HepG2 (cell line): ENCODE data around the gene VAC14. TPM values are rescaled to one million over a fixed set of nuclear protein-coding genes. Genes with fewer than 3 reads are reported as not detected.

Source experiments
- ARID2 ChIP-seq: sonication (generic); formaldehyde crosslinking; IDR thresholded peaks from 2 replicates; pipeline ENCODE4 v1.8.1; 2022; ENCODE audit warnings: mild to moderate bottlenecking, missing genetic modification reagents, borderline replicate concordance
- ARID3A ChIP-seq: IDR thresholded peaks from 2 replicates; pipeline ENCODE4 v1.6.1; 2012; ENCODE audit warnings: low read depth, low read length, improper control_type of control experiment
- ATF3 ChIP-seq: sonication (generic); formaldehyde crosslinking; IDR thresholded peaks from 2 replicates; pipeline ENCODE4 v1.4.0; 2020; ENCODE audit warnings: missing genetic modification reagents
- CC2D1A ChIP-seq: sonication (generic); formaldehyde crosslinking; IDR thresholded peaks from 2 replicates; pipeline ENCODE4 v1.8.1; 2023; ENCODE audit warnings: mild to moderate bottlenecking, missing genetic modification reagents
- GMEB1 ChIP-seq: sonication (generic); formaldehyde crosslinking; IDR thresholded peaks from 2 replicates; pipeline ENCODE4 v1.5.1; 2020; ENCODE audit warnings: missing genetic modification reagents, mild to moderate bottlenecking, borderline replicate concordance
- HDAC6 ChIP-seq: fragments of 200-600 bp; sonication (generic); IDR thresholded peaks from 2 replicates; pipeline ENCODE4 v1.7.0; 2017; ENCODE audit warnings: mild to moderate bottlenecking, antibody characterized with exemption, low read length, low read depth
- HMG20B ChIP-seq: conservative IDR thresholded peaks from 2 replicates; pipeline ENCODE4 v1.6.1; 2016; ENCODE audit warnings: missing genetic modification reagents, missing compliant biosample characterization
- MNT ChIP-seq: fragments of 450-650 bp; IDR thresholded peaks from 2 replicates; pipeline ENCODE4 v1.6.1; 2016
- ONECUT2 ChIP-seq: sonication (generic); formaldehyde crosslinking; IDR thresholded peaks from 2 replicates; pipeline ENCODE4 v1.4.0; 2020; ENCODE audit warnings: missing genetic modification reagents
- RXRB ChIP-seq: IDR thresholded peaks from 2 replicates; pipeline ENCODE4 v1.6.1; 2016; ENCODE audit warnings: borderline replicate concordance, missing genetic modification reagents, missing compliant biosample characterization
- SNRNP70 ChIP-seq: fragments of 200-400 bp; formaldehyde crosslinking; IDR thresholded peaks from 2 replicates; pipeline ENCODE4 v1.6.1; 2017; ENCODE audit warnings: mild to moderate bottlenecking, low read depth, low read length, moderate library complexity
- SOX13 ChIP-seq, 3 experiments: fragments of 450-650 bp in 1 of 3; sonication (generic) in 1 of 3; formaldehyde crosslinking in 1 of 3; IDR thresholded peaks in 2 of 3; conservative IDR thresholded peaks in 1 of 3; 2 replicates each; pipeline versions ENCODE4 v1.5.0 to v1.6.1; 2016 to 2020; ENCODE audit warnings: antibody characterized with exemption in 1 of 3, mild to moderate bottlenecking in 1 of 3, missing compliant biosample characterization in 1 of 3, missing genetic modification reagents in 1 of 3, moderate library complexity in 1 of 3
- TEAD2 ChIP-seq: sonication (generic); formaldehyde crosslinking; IDR thresholded peaks from 2 replicates; pipeline ENCODE4 v1.9.0; 2021; ENCODE audit warnings: missing genetic modification reagents
- TRIM22 ChIP-seq: fragments of 450-650 bp; IDR thresholded peaks from 2 replicates; pipeline ENCODE4 v1.6.1; 2017
- ZBTB37 ChIP-seq: sonication (generic); formaldehyde crosslinking; IDR thresholded peaks from 2 replicates; pipeline ENCODE4 v1.4.0; 2020; ENCODE audit warnings: mild to moderate bottlenecking, missing genetic modification reagents
- ZNF292 ChIP-seq: sonication (generic); formaldehyde crosslinking; IDR thresholded peaks from 2 replicates; pipeline ENCODE4 v1.8.1; 2022; ENCODE audit warnings: mild to moderate bottlenecking, low read depth, missing genetic modification reagents, borderline replicate concordance
- ZNF333 ChIP-seq: sonication (generic); formaldehyde crosslinking; IDR thresholded peaks from 2 replicates; pipeline ENCODE4 v1.4.0; 2020; ENCODE audit warnings: mild to moderate bottlenecking, missing genetic modification reagents, borderline replicate concordance
- ZNF501 ChIP-seq: sonication (generic); formaldehyde crosslinking; IDR thresholded peaks from 2 replicates; pipeline ENCODE4 v1.5.1; 2020; ENCODE audit warnings: mild to moderate bottlenecking, moderate library complexity, missing genetic modification reagents
- ZSCAN21 ChIP-seq: sonication (generic); formaldehyde crosslinking; IDR thresholded peaks from 2 replicates; pipeline ENCODE4 v1.8.0; 2022; ENCODE audit warnings: mild to moderate bottlenecking, missing genetic modification reagents, moderate library complexity, borderline replicate concordance
- polyA plus RNA-seq, 8 experiments: library from polyadenylated mRNA; depleted of rRNA in 3 of 8; stranded (reverse) in 7 of 8; unstranded in 1 of 8; fragments of >200 nt; fragmentation: Illumina TruSeq in 4 of 8; extraction: Trizol in 4 of 8; gene quantifications; 2 replicates each; pipeline versions ENCODE4 v1.2.1 to v1.2.3, GENCODE V29; 2011 to 2016; ENCODE audit warnings: low read depth in 4 of 8, missing spikeins in 1 of 8, mixed read lengths in 1 of 8; ENCODE audit not compliant: insufficient read depth in 1 of 8
- total RNA-seq, 5 experiments: library from RNA; depleted of rRNA; stranded (reverse); fragments of >200 nt; fragmentation: Illumina TruSeq; extraction: Trizol; gene quantifications; 2 replicates each; pipeline ENCODE4 v1.2.3, GENCODE V29; 2016; ENCODE audit warnings: low read depth in 1 of 5

VAC14 gene
- total and polyA plus RNA-seq, 2 of the 13 experiments (the other 11 are each of a cell fraction or from before 2014, with no cell fraction given), result 23.5 to 24.6 TPM

- TF ChIP-seq MNT (no peak), SNRNP70 (no peak), ZNF292 (CRISPR knock-in tag) (0 out of 2 replicates have a peak, but pooled peaks have one; percentile 1), ZNF333 (CRISPR knock-in tag) (0 out of 2 replicates have a peak, but pooled peaks have one; percentile 67), CC2D1A (CRISPR knock-in tag) (no peak), ARID3A (no peak), ZSCAN21 (0 out of 2 replicates have a peak, but pooled peaks have one; percentile 33), ARID2 (CRISPR knock-in tag) (no peak; the same call in 1 of the 2 replicates), ZBTB37 (CRISPR knock-in tag) (peak; percentile 73; the same call in 1 of the 2 replicates), ZNF501 (CRISPR knock-in tag) (peak; percentile 69), TRIM22 (no peak), GMEB1 (CRISPR knock-in tag) (peak; percentile 2; the same call in 1 of the 2 replicates), TEAD2 (CRISPR knock-in tag) (peak; percentile 6; the same call in 1 of the 2 replicates), HMG20B (CRISPR knock-in tag) (no peak), RXRB (no peak), ONECUT2 (CRISPR knock-in tag) (no peak), SOX13 (IDR thresholded peaks at IDR 0.05) (no peak), SOX13 (CRISPR knock-in tag; conservative IDR thresholded peaks at IDR 0.05 in 1 of 2, IDR thresholded peaks at IDR 0.05 in 1 of 2) (no peak; a peak in 1 of 4 replicates), ATF3 (CRISPR knock-in tag) (no peak), HDAC6 (no peak)
Measured at GRCh38 chr16:70725912-70726828, 74.8 kb downstream of the VAC14 start (continued).
